Measurements from ENCODE around the gene RASA3.
"Not testable (repeated sequence)": the region's sequence is repeated elsewhere in the genome, so short reads cannot be mapped to it uniquely, and the experiment has no call there.

RASA3 gene

DNA sequence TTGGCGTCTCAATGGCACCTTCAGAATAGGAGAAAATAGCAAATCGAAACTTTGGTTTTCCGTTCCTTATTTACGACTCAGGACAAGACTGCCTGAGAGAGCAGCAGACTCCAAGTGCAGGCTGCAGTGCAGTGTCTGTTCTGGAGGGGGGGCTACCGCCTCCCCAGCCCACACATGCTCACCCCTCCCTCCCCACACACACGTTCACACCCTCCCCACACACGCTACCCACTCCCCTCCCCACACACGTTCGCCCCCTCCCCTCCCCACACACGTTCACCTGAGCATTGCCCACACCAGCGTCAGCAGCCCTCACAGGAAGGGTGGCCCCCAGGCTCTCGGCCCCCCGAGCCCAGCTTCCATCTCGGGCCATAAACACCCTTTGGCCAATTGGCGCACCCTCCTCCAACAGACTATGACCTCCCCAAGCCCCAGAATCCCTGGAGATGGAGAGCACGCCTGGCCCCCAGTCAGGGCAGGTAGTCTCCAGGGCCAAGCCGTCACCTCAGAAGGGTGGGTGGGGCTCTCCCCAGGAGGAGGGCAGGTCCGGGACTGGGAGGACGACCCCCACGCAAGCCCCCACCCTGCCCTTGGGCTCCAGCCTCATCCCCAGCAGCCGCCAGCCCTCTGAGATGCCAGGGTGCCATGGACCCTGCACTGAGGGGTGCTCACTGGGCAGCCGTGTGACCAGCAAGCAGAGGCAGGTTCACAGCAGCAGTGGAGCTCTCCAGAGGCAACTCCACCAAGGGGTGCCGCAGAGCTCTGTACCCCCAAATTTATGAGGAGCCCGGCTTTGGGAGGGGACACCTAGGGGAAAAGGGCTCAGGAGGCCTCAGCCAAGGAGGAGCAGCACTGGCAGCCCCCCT lies 27.5 kb downstream of the RASA3 start:
- no peaks in the 10 kb centered on the region for H3K27me3 ChIP-seq
- H3K27ac ChIP-seq: peak overlapping the region; percentile 56
- peaks cover 92% of the 10 kb centered on the region for H4K20me1 ChIP-seq
- no peak for TF ChIP-seq Cebpa-rat (IDR thresholded peaks at IDR 0.05)
- H3K4me3 ChIP-seq: 0 out of 2 replicates have a peak overlapping the region, but pooled peaks have one; percentile 19
- H3K9me3 ChIP-seq: no peaks in the 10 kb centered on the region
- H3K4me2 ChIP-seq: peak overlapping the region; percentile 86
- H3K4me1 ChIP-seq: peaks cover 91% of the 10 kb centered on the region
- peak overlapping the region; percentile 61; the same call in 1 of the 2 replicates for H3K9ac ChIP-seq
- H3K36me3 ChIP-seq: peaks cover 6% of the 10 kb centered on the region; the same call in 1 of the 2 replicates

DNA sequence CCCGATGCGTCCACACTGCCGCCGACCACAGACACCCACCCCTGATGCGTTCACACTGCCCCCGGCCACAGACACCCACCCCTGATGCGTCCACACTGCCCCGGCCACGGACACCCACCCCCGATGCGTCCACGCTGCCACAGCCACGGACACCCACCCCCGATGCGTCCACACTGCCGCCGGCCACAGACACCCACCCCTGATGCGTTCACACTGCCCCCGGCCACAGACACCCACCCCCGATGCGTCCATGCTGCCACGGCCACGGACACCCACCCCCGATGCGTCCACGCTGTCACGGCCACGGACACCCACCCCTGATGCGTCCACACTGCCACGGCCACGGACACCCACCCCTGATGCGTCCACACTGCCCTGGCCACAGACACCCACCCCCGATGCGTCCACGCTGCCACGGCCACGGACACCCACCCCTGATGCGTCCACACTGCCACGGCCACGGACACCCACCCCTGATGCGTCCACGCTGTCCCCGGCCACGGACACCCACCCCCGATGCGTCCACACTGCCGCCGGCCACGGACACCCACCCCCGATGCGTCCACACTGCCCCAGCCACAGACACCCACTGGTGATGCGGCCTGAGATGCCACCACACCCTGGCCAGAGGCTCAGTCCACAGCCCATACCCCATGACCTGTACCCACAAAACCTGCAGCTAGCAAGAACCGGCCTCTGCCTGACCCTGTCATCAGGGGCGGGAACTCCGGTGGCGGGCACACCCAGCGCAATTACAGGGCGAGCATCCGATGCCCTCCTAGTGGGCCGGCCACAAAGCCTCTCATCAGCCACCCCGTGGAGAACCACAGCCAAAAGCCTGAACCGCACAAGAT lies 28.4 kb downstream of the RASA3 start:
- H3K9ac ChIP-seq: no peak overlapping the region
- peaks cover 86% of the 10 kb centered on the region for H4K20me1 ChIP-seq
- peaks cover 6% of the 10 kb centered on the region; the same call in 1 of the 2 replicates for H3K36me3 ChIP-seq
- H3K27me3 ChIP-seq: no peaks in the 10 kb centered on the region
- H3K9me3 ChIP-seq: no peaks in the 10 kb centered on the region
- H3K27ac ChIP-seq: peak overlapping the region; percentile 56; the same call in 1 of the 2 replicates
- peak overlapping the region; percentile 86 for H3K4me2 ChIP-seq
- no peak for TF ChIP-seq Cebpa-rat (IDR thresholded peaks at IDR 0.05)
- H3K4me3 ChIP-seq: no peak overlapping the region
- peaks cover 86% of the 10 kb centered on the region for H3K4me1 ChIP-seq

DNA sequence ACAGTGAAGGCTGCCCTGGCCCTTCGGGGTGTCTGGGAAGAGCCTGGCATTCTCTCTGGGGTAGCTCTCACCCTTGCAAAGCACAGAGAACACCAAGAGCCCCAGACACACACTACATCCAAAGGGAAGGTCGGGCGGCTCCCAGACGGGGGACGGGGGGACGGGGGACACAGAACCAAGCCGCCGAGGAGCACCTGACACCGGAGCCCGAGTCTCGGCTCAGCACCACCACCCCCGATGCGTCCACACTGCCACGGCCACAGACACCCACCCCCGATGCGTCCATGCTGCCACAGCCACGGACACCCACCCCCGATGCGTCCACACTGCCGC lies 29.2 kb downstream of the RASA3 start:
- peaks cover 86% of the 10 kb centered on the region for H4K20me1 ChIP-seq
- peak overlapping the region; percentile 51; the same call in 1 of the 2 replicates for H3K27ac ChIP-seq
- H3K9ac ChIP-seq, H3K27me3 ChIP-seq, H3K9me3 ChIP-seq, H3K4me3 ChIP-seq, H3K36me3 ChIP-seq: not testable (repeated sequence)
- H3K4me2 ChIP-seq: peak overlapping the region; percentile 61
- H3K4me1 ChIP-seq: peaks cover 86% of the 10 kb centered on the region

DNA sequence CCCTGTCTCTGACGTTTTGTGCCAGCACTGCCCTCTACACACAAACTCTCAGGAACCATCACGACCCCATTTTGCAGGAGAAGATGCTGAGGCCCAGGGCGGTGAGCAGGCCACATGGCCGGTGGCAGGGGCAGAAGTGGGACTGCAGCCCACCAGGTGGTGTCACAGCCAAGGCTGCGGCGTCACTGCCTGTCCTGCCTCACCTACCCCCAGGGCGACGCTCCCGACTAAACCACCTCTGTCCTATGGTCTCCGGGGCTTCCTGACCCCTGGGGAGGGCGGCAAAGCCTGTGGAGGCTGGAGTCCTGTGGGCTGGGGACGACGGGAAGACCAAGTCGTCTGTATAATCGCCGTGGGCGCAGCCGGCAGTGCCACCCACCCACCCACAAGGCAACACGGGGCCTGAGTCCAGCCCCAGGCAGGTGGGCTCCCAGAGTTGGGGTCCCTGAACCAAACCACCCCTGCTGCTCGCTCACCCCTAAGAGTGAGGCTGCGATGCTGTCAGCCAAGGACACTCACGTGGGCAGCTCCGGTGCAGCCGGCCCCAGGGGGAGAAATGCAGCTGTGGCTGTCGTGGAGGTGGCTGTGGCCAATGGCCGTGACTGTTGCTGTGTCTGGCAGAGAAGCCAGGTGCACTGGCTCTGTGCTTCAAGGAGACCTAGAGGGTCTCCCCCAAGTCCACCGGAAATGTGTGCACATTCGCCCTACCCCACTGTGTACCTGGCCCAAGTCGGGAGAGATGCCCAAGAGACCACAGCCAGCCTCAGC lies 29.7 kb downstream of the RASA3 start:
- no peak for TF ChIP-seq Cebpa-rat (IDR thresholded peaks at IDR 0.05)
- no peak overlapping the region for H3K4me3 ChIP-seq

DNA sequence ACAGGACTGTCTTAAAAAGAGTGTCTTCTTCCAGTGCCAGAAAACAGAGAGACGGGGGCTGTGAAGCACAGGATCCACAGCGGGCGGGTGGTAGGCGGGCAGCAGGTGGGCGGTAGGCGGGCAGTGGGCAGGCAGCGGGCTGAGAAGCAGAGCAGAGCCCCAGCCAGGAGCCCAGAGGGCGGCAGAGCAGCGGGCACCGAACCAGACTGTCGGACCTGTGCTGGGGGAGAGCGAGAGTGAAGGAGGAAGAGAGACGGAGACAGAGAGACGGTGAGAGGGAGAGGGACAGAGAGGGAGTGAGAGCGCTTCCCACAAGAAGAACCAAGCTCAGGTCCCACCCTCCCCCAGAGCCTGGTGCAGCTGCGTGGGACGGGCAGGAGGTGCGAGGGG lies 30.3 kb downstream of the RASA3 start:
- no peak for TF ChIP-seq Cebpa-rat (IDR thresholded peaks at IDR 0.05)

More for the DNA sequence above, 29.7 kb downstream of the RASA3 start:
- Histone ChIP-seq H3K27ac (peak overlapping the region; percentile 51), H3K9me3 (no peaks in the 10 kb centered on the region), H3K36me3 (peaks cover 6% of the 10 kb centered on the region; the same call in 1 of the 2 replicates), H3K9ac (peak overlapping the region; percentile 41; the same call in 1 of the 2 replicates), H3K27me3 (no peaks in the 10 kb centered on the region), H3K4me2 (peak overlapping the region; percentile 61), H4K20me1 (peaks cover 86% of the 10 kb centered on the region), H3K4me1 (peaks cover 86% of the 10 kb centered on the region)

DNA sequence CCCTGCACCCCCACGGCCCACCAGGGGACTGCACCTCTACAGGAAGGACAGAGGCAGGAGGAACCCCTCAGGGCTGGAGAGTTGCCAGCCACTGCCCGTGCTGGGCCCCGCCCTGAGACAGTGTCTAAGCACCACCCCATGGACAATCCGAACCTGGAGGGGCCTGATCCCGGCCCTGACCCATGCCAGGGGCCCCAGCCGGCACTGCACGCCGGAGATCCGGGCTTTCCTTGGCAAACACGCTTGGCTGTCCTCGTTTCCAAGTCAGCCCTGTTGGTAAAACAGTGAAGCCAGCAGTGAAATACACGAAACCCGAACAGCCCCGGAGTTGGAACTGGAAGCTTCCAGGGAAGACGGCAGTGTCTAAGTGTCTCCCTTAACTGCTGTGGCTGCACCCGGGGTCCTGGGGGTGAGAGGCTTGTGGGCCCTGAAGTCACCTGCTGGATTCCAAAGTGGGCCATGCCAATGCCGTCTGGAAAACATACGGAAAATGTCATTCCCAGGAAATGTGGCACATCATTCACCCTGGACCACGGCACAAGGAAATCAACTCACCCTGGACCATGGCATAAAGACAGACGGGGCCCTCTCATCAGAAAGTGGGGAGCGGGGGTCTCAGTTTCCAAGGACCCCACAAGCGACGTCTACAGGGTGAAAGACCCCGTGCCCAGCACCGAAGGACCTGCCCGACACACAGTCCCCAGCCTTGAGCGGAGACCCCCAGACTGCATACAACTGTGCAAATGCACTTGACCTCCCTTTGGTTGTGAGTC lies 30.9 kb downstream of the RASA3 start:
- Histone ChIP-seq H3K9me3 (no peaks in the 10 kb centered on the region), H3K27ac (peak overlapping the region; percentile 51), H3K4me3 (no peak overlapping the region), H3K4me1 (peaks cover 86% of the 10 kb centered on the region), H3K4me2 (peak overlapping the region; percentile 61), H3K36me3 (0 out of 2 replicates have a peak, but pooled peaks cover under 1% of the 10 kb centered on the region), H3K9ac (peak overlapping the region; percentile 41; the same call in 1 of the 2 replicates), H4K20me1 (peaks cover 86% of the 10 kb centered on the region), H3K27me3 (no peaks in the 10 kb centered on the region)
- TF ChIP-seq Cebpa-rat (IDR thresholded peaks at IDR 0.05): no peak

More for the DNA sequence above, 30.3 kb downstream of the RASA3 start:
- peak overlapping the region; percentile 61 for H3K4me2 ChIP-seq
- H3K4me3 ChIP-seq: no peak overlapping the region
- peaks cover 86% of the 10 kb centered on the region for H4K20me1 ChIP-seq
- peaks cover 6% of the 10 kb centered on the region; the same call in 1 of the 2 replicates for H3K36me3 ChIP-seq
- H3K9ac ChIP-seq: peak overlapping the region; percentile 41; the same call in 1 of the 2 replicates
- H3K27ac ChIP-seq: peak overlapping the region; percentile 51
- no peaks in the 10 kb centered on the region for H3K9me3 ChIP-seq
- no peaks in the 10 kb centered on the region for H3K27me3 ChIP-seq
- peaks cover 86% of the 10 kb centered on the region for H3K4me1 ChIP-seq

DNA sequence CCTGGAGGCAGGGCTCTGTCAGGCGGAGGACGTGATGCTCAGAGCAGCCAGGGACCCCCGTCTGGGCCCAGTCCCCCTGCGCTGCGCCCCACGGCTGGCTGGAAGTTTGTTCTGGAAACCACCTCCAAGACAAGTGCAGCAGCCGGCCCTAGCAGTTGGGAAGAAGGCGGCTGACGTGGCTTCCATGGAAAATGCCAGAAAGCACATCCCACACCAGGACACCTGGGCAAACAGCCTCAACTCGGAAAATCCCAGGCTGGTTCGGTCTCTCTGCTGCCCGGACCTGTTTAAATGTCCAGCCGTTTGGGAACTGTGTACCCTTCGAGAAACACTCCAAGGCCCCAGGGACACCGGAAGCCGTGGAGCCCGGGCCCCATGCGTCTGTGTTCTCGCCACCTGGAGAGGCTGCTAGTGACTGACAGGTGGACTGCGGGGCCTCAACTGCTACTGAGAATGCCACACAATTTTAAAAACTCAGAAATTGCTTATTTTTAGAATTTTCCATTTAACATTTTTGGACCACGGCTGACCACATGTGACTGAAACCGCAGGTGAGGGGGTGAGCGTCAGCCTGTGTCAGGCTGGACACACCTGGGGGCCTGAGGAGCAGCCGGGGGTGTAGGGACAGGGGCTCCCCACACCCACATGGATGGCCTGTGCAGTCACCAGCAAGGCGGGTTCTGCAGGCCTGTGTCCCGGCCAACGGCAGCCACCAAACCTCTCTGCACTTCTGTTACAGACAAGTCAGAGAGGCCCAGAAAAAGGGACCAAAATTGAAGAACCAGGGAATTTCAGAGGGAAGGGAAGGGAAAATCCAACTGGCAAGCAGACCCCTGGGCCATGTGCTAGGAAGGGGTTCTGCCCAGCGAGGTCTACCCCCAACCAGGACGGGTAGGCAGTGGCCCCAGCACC lies 31.7 kb downstream of the RASA3 start:
- peak overlapping the region; percentile 61 for H3K4me2 ChIP-seq
- peaks cover 86% of the 10 kb centered on the region for H4K20me1 ChIP-seq
- H3K4me3 ChIP-seq: no peak overlapping the region
- no peaks in the 10 kb centered on the region for H3K27me3 ChIP-seq
- peak overlapping the region; percentile 5; the same call in 1 of the 2 replicates for H3K27ac ChIP-seq
- no peak overlapping the region for H3K9ac ChIP-seq
- H3K9me3 ChIP-seq: no peaks in the 10 kb centered on the region
- peaks cover 86% of the 10 kb centered on the region for H3K4me1 ChIP-seq
- no peaks in the 10 kb centered on the region for H3K36me3 ChIP-seq
- TF ChIP-seq Cebpa-rat (IDR thresholded peaks at IDR 0.05): no peak

DNA sequence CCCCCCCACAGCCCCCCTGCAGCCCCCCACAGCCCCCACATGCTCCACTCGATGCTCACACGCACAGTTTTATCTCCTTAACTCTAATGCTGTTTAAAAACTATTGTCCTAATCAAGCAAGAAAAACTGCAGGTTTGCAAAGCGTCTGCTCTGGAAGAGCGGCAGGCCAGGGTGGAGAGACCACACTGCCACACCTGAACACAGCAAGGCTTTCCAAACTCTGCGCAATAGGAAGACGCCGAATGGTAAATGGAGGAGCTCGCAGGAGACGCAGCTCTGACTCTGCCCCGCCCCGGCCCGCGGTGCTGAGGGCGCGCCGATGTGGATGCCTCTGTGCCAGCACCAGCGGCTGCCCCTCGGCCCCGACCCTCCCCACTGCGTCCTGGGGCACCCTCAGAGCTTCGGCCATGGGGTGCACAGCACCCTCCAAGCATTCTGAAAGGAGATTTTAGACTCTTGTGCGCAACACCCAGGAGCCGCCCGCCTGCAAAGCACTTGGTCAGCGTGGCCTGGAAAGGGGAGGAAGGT lies 32.4 kb downstream of the RASA3 start:
- H3K9me3 ChIP-seq: no peaks in the 10 kb centered on the region
- no peak overlapping the region for H3K9ac ChIP-seq
- peak overlapping the region; percentile 61 for H3K4me2 ChIP-seq

More for the DNA sequence above, 32.4 kb downstream of the RASA3 start:
- Histone ChIP-seq H3K27me3 (no peaks in the 10 kb centered on the region), H3K27ac (no peak overlapping the region), H4K20me1 (peaks cover 86% of the 10 kb centered on the region), H3K36me3 (no peaks in the 10 kb centered on the region), H3K4me3 (no peak overlapping the region), H3K4me1 (peaks cover 85% of the 10 kb centered on the region)
- TF ChIP-seq Cebpa-rat (IDR thresholded peaks at IDR 0.05): no peak
